T-helper 17 cell (primary cell): ENCODE data around the gene PLVAP. TPM values are rescaled to one million over a fixed set of nuclear protein-coding genes. Genes with fewer than 3 reads are reported as not detected.

Experiments
- ATAC-seq: fragments of 150-1000 bp; cut with Tn5 transposase; 2 replicates; pipeline ENCODE4 v1.10.0; 2021; ENCODE audit warnings: mild to moderate bottlenecking, moderate library complexity
- DNase-seq, 3 donors: peaks; one replicate each; pipeline versions ENCODE4 v3.0.0 to v3.0.0-alpha.2; 2020 to 2021
- H3K9me3 ChIP-seq: one replicate; pipeline ENCODE4 v1.7.0; 2013; ENCODE audit warnings: low read length, mild to moderate bottlenecking; ENCODE audit not compliant: control insufficient read depth, poor library complexity, severe bottlenecking
- H3K27ac Mint-ChIP-seq: one replicate; pipeline ENCODE4 v1.8.0; 2022; ENCODE audit warnings: mild to moderate bottlenecking, moderate library complexity, mixed read lengths
- H3K27me3 Mint-ChIP-seq: one replicate; pipeline ENCODE4 v1.8.0; 2022; ENCODE audit warnings: mixed read lengths
- H3K36me3 Mint-ChIP-seq: one replicate; pipeline ENCODE4 v1.8.0; 2022; ENCODE audit warnings: low read depth, mixed read lengths
- H3K4me1 Mint-ChIP-seq: one replicate; pipeline ENCODE4 v1.8.0; 2022; ENCODE audit warnings: mild to moderate bottlenecking, mixed read lengths
- H3K4me3 Mint-ChIP-seq: one replicate; pipeline ENCODE4 v1.8.0; 2022; ENCODE audit warnings: mild to moderate bottlenecking, moderate library complexity, mixed read lengths
- total RNA-seq, 4 donors: library from RNA in 2 of 4; stranded (reverse) in 2 of 4; gene quantifications; one replicate each; pipeline ENCODE4 v1.2.3 and lab custom pipeline; 2022 to 2026

The PLVAP gene
- total RNA-seq, 2 donors from 2014 or later = not detected

DNA sequence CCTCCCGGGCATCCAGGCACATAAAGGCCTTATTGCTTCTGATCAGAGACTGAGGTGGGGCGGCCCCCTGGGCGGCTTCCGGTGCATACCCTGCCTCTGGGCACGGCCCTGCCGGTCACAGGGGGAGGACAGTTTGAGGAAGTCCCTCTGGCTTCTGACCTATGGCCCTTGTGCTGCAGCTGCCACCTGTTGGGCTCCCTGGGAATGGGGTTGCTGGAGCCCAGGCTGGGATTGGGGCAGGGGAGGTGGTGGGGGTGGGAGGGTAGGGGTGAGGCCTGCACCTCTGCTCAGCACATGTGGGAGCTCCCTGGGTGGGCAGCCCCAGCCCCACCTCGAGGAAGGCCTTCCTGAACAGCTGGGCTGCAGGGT lies 53.2 kb downstream of the PLVAP start:
- DNase-seq (no peak), ATAC-seq (no peak)
- peaks cover 8% of the 10 kb centered on the region for H3K4me1 Mint-ChIP-seq
- H3K4me3 Mint-ChIP-seq = no peak overlapping the region
- H3K27me3 Mint-ChIP-seq = no peaks in the 10 kb centered on the region
- no peak overlapping the region for H3K27ac Mint-ChIP-seq
- no peaks in the 10 kb centered on the region for H3K9me3 ChIP-seq
- H3K36me3 Mint-ChIP-seq = peaks cover 6% of the 10 kb centered on the region

DNA sequence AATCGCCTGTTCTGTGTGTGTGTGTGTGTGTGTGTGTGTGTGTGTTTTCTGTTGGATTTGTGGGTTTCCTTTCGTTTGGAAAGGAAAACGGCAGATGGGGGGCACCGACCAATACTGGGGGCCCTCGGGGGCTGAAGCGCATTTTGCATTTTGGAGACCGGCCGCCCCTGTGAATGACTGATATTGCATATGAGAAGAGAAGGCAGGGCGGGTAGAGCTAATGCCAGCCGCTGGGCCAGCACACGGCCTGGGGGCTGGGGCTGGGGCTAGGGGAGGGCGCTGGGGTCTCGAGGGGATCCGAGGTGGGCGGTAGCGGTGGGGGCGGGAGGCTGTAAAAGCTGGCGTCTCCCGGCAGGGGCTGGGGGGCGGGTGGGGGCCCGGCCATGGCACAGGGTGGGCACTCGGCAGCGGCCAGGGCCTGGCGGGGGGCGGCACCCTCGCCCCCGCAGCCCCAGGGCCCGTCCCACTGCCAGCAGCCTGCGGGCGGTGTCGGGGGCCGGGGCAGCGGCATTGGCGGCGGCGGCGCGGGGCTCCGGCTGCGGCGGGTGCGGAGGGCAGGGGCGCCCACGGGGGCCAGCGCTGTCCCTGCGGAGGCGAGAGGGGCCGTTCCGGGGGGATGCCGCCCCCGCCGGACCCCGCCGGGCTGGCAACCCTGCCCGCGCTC lies 53.7 kb downstream of the PLVAP start:
- H3K27me3 Mint-ChIP-seq = no peaks in the 10 kb centered on the region
- H3K9me3 ChIP-seq = no peaks in the 10 kb centered on the region
- no peak for ATAC-seq
- no peak for DNase-seq
- H3K4me3 Mint-ChIP-seq = no peak overlapping the region
- peaks cover 8% of the 10 kb centered on the region for H3K4me1 Mint-ChIP-seq
- H3K27ac Mint-ChIP-seq = no peak overlapping the region
- H3K36me3 Mint-ChIP-seq = peaks cover 6% of the 10 kb centered on the region

- ATAC-seq = no peak
- Mint-ChIP-seq H3K36me3 (peaks cover 6% of the 10 kb centered on the region), H3K4me3 (no peak overlapping the region)
Observed at GRCh38 chr19:17322854-17323253, 54.3 kb downstream of the PLVAP start.

DNA sequence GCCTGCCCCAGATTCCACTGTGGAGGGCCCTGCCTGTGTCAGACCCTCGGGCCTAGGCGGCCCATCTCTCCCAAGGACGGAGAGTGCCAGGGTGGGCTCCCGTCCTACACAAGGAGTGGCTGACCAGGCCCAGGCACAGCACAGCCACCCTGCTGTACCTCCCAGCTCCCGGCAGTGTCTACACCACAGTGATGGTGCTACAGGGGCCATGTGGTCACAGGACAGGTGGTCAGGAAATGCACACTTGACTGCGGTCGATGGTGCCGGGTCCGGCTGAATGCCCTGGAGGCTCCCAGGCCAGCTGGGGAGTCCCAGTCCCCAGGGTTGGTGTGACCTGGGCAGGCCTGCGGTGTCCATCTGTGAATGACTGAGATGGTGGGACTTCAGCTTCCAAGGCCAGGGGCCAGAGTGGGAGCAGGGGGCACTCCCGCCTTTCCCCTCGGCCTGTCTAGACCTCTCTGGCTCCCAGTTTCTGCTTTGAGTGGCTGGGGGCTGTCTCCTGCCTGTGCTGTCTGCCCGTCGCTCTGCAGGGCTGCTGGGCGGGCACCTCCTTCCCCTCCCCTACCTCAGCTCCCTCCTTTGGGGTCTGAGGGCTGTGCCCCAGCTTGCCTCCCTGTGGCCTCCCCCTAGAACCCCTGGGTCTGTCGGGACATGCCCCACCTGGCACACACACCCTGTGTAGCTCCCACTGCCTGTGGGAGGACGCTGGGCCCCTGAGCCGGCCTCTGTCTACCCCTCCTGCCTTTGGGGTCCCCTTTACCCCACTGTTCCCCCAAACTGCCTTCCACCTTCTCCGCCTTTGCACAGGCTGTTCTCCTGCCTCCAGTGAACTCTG lies 55.3 kb downstream of the PLVAP start:
- Mint-ChIP-seq H3K4me3 (no peak overlapping the region), H3K27ac (no peak overlapping the region), H3K27me3 (no peaks in the 10 kb centered on the region), H3K4me1 (peaks cover 7% of the 10 kb centered on the region), H3K36me3 (peaks cover 6% of the 10 kb centered on the region)
- no peaks in the 10 kb centered on the region for H3K9me3 ChIP-seq
- ATAC-seq (no peak), DNase-seq (no peak)

More at GRCh38 chr19:17322854-17323253, 54.3 kb downstream of the PLVAP start:
- no peak for DNase-seq
- Mint-ChIP-seq H3K4me1 (peaks cover 8% of the 10 kb centered on the region), H3K27me3 (no peaks in the 10 kb centered on the region), H3K27ac (no peak overlapping the region)
- no peaks in the 10 kb centered on the region for H3K9me3 ChIP-seq

- peaks cover 6% of the 10 kb centered on the region for H3K36me3 Mint-ChIP-seq
- H3K4me3 Mint-ChIP-seq = no peak overlapping the region
- DNase-seq = no peak
- H3K27ac Mint-ChIP-seq = no peak overlapping the region
- no peaks in the 10 kb centered on the region for H3K27me3 Mint-ChIP-seq
- no peak for ATAC-seq
- no peaks in the 10 kb centered on the region for H3K9me3 ChIP-seq
- peaks cover 10% of the 10 kb centered on the region for H3K4me1 Mint-ChIP-seq
Observed at GRCh38 chr19:17320435-17320834, 56.7 kb downstream of the PLVAP start.

DNA sequence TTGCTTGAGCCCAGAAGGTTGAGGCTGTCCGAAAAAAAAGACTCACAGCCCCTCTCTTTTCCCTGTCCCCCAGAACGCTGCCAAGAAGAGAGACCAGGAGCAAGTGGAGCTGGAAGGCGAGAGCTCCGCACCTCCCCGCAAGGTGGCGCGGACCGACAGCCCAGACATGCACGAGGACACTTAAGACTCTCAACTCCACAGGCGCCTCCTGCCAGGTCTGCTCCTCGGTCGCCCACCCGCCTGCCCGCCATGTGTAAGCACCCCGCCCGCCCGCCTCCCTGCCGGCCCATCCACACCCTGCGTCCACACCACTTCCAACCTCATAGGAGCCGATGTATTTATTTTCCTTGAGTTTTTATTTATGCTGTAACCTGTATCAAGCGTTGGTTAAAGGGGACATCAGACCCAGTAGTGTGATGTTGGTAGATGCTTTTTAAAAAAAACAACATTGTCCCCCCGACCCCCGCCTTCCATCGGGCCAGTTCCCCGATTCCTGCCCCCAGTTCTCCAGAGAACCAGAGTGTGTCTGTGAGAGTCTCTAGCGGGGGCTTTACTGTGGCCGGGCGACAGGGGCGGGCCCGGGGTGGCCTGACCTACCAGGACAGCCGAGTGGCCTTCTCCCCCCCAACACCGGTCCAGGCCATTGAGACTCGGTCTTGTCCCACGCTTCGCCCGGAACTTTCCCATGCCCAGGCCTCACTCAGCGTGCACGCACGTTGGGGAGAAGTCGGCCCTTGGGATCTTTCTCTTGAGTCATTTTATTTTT lies 57.5 kb downstream of the PLVAP start:
- peaks cover 10% of the 10 kb centered on the region for H3K4me1 Mint-ChIP-seq
- H3K27ac Mint-ChIP-seq = no peak overlapping the region
- H3K4me3 Mint-ChIP-seq = no peak overlapping the region

DNA sequence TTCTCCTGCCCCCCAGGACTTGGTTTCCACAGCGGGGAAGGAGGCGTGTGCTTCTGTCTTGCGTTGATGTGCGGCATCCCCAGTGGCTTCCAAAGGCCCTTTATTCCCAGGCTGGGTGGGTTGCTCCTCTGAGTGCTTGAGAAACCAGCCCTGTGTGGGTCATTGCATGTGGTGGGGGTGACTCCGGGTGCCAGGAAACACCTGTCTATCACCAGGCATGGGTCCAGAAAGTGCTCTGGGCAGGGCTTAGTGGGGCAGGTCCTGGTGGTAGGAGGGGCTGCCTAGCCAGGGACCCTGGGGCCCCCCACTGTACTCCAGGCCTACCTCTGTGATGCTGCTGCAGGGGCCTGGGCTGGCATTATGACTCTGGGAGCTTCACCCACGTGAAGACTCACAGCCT lies 58.2 kb downstream of the PLVAP start:
- no peaks in the 10 kb centered on the region for H3K27me3 Mint-ChIP-seq
- H3K4me1 Mint-ChIP-seq = peaks cover 10% of the 10 kb centered on the region
- no peak overlapping the region for H3K4me3 Mint-ChIP-seq
- H3K9me3 ChIP-seq = no peaks in the 10 kb centered on the region
- ATAC-seq (no peak), DNase-seq (no peak)
- no peak overlapping the region for H3K27ac Mint-ChIP-seq
- H3K36me3 Mint-ChIP-seq = peaks cover 6% of the 10 kb centered on the region

More for the DNA sequence above, 57.5 kb downstream of the PLVAP start:
- no peaks in the 10 kb centered on the region for H3K9me3 ChIP-seq
- ATAC-seq = no peak
- no peaks in the 10 kb centered on the region for H3K27me3 Mint-ChIP-seq
- peaks cover 6% of the 10 kb centered on the region for H3K36me3 Mint-ChIP-seq
- no peak for DNase-seq

- peaks cover 21% of the 10 kb centered on the region for H3K4me1 Mint-ChIP-seq
- ATAC-seq (no peak), DNase-seq (no peak)
- H3K27ac Mint-ChIP-seq = no peak overlapping the region
- H3K36me3 Mint-ChIP-seq = no peaks in the 10 kb centered on the region
- H3K27me3 Mint-ChIP-seq = no peaks in the 10 kb centered on the region
- H3K4me3 Mint-ChIP-seq = no peak overlapping the region
- H3K9me3 ChIP-seq = no peaks in the 10 kb centered on the region
Observed at GRCh38 chr19:17314007-17314593, 63.0 kb downstream of the PLVAP start.

DNA sequence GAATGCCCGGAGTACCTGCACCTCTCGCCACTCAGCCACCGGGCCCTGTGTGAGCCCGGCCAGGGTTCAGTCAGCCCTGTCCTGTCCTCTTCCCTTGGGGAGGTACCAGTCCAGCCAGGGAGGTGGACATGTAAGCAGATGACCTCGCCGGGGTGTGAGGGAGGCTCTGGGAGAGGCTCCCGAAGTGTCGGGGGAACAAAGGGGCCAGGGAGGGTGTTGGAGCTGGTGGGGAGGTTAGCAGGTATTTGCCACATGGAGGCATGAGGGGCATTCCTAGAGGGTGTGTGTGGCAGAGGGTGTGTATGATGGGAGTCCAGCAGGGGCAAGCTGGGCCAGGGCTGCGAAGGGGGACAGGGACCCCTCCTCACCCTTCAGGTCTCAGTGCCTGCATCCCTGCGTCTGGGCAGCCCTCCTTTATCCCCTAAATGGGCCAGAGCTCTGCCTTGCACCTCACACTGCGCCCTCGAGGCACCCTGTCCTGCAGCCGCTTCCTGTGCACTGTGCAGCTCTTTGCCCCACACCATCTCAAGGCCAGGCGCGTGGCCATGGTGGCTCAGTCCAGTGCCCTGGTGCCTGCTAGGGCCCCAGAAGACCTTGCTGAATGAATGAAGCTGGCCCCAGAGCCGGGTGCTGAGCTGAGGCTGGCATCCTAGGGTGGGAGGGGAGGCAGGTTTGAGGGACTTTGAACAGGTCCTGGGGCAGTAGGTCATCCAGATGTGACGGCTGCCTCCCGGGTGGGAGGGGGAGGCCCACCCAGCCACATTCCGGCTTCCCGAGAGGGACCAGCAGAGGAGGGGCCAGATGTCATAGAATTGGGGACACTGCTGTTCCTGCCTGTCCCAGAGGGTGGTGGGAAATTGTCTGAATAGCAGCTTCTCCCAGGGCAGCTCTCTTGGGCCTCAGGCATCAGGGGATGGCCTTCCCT lies 64.7 kb downstream of the PLVAP start:
- Mint-ChIP-seq H3K4me3 (no peak overlapping the region), H3K36me3 (no peaks in the 10 kb centered on the region), H3K27me3 (no peaks in the 10 kb centered on the region), H3K4me1 (peaks cover 27% of the 10 kb centered on the region), H3K27ac (no peak overlapping the region)
- H3K9me3 ChIP-seq = no peaks in the 10 kb centered on the region
- ATAC-seq = no peak
- no peak for DNase-seq

- ATAC-seq (no peak), DNase-seq (no peak)
- H3K27ac Mint-ChIP-seq = no peak overlapping the region
- no peaks in the 10 kb centered on the region for H3K27me3 Mint-ChIP-seq
- peaks cover 27% of the 10 kb centered on the region for H3K4me1 Mint-ChIP-seq
- no peaks in the 10 kb centered on the region for H3K36me3 Mint-ChIP-seq
- H3K4me3 Mint-ChIP-seq = peak overlapping the region; percentile 39
- no peaks in the 10 kb centered on the region for H3K9me3 ChIP-seq
Observed at GRCh38 chr19:17311455-17312188, 65.5 kb downstream of the PLVAP start.

DNA sequence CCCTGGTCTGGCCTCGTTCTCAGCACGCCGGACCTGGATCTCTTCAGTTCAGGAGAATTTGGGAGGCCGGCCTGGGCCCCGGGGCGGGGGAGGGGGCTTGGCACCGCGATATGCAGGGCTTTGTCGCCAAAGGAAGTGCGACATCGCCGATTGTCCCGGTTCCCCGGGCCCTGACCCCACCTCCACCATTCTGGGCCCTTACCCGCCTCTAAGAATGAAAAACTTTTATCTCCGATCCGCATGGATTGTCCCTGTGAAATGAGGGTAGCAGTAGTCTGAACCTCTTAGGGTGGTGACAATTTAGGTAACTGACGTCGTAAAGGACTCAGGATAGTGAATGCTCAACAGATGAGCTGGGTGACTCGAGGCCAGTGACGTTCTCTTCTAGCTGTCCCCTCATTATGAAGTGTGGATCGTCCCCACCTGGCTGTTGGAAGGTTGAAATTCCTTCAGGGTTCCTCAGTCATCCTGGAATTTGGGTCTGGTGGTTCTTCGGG lies 67.1 kb downstream of the PLVAP start:
- peak overlapping the region; percentile 91 for H3K27ac Mint-ChIP-seq
- no peaks in the 10 kb centered on the region for H3K36me3 Mint-ChIP-seq
- H3K4me1 Mint-ChIP-seq = peaks cover 29% of the 10 kb centered on the region
- ATAC-seq (no peak), DNase-seq (no peak)
- no peaks in the 10 kb centered on the region for H3K9me3 ChIP-seq
- peak overlapping the region; percentile 97 for H3K4me3 Mint-ChIP-seq
- H3K27me3 Mint-ChIP-seq = no peaks in the 10 kb centered on the region
